ENCODE results near the gene DPEP3.

The DPEP3 gene

GRCh38 chr16:67966549-67967182 lies 13.6 kb downstream of the DPEP3 start:
- no CpG with 5 or more reads among the region's 3 CpGs for WGBS (ENCODE audit: insufficient coverage, insufficient read length)
- Histone ChIP-seq H3K36me3 (ENCODE audit: control insufficient read depth, insufficient read depth, low read length) (peaks cover 7% of the 10 kb centered on the region), H3K27me3 (ENCODE audit: control insufficient read depth, insufficient read depth, low read length) (no peaks in the 10 kb centered on the region), H3K9me3 (ENCODE audit: control insufficient read depth, insufficient read depth, low read length) (no peaks in the 10 kb centered on the region), H3K27ac (ENCODE audit: low read length) (no peak overlapping the region), H3K4me3 (ENCODE audit: low read length) (no peak overlapping the region), H3K4me1 (ENCODE audit: control insufficient read depth, insufficient read depth, low read length) (peaks cover 13% of the 10 kb centered on the region)
- no peak for DNase-seq (ENCODE audit: low read depth, low spot score)

DNA sequence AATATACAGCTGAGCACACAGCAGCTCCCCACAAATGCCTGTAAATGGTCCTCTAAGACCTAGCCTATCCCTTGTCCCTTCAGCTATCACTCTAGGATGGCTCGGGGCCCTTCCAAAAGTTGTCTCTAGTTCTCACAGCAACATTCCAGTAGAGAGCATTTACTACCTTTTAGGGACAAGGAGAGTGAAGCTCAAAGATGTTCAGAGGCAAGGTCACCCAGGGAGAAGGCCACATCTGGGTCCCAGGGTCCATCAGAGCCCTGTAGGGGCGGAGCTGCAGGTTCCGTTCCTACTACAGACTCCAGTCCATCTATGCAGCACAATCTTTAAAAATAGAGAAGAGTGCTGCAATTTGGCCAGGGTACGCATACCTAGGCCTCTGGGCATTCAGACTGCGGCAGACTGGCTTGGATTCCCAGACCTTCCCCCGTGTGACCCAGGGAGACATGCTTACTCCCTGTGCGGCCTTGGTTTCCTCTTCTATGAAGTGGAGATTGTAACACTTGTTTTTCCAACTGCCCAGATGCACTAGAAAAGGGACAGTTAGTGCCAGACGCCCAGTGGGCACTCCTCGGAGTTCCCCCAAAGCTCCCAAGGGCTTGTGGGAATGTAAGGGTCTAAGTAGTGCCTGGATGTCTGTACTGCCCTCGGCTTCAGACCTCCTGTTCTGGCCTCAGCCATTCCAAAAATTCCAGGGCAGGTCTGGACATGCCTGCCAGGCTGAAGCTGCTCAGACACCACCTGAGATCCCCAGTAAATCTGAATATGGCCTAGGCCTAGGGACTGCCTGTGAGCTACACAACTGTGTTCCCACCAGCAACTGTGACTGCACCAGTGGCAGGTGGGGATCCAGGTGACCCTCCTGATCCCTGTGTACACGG lies 14.4 kb downstream of the DPEP3 start:
- Histone ChIP-seq H3K36me3 (ENCODE audit: control insufficient read depth, insufficient read depth, low read length) (peaks cover 14% of the 10 kb centered on the region), H3K27me3 (ENCODE audit: control insufficient read depth, insufficient read depth, low read length) (no peaks in the 10 kb centered on the region), H3K27ac (ENCODE audit: low read length) (no peak overlapping the region), H3K4me1 (ENCODE audit: control insufficient read depth, insufficient read depth, low read length) (peaks cover 13% of the 10 kb centered on the region), H3K4me3 (ENCODE audit: low read length) (no peak overlapping the region), H3K9me3 (ENCODE audit: control insufficient read depth, insufficient read depth, low read length) (no peaks in the 10 kb centered on the region)
- no CpG with 5 or more reads among the region's 11 CpGs for WGBS (ENCODE audit: insufficient coverage, insufficient read length)
- DNase-seq (ENCODE audit: low read depth, low spot score): no peak

DNA sequence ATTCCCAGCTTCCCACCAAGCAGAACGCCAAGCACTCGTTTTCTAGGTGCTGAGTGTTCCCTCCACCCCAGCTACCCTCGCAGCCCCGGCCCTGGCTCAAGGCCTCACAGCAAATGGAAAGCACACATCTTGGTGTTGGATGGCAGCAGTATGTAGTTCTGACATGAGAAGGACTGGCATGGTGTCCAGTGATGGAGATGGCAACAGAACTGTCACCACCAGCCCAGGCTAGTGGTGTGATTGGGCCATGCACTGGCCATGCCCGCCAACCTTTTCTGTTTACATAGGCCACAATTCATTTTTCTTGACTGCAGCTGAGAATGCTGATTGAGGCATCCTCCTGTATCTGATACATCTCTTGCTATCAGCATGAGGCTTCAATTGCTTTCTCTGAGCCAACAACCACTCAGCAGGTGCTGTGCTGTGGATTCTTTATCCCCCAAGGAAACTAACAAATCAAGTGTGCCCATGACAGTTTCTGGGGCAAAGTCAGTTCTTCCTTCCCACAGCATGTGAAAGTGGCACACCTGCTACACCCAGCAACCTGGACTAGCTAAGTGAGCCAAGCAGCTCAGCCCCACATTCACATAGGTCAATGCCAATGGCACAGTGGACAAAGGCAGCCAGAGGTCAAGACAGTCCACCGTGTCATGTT lies 15.7 kb downstream of the DPEP3 start:
- Histone ChIP-seq H3K27ac (ENCODE audit: low read length) (no peak overlapping the region), H3K4me3 (ENCODE audit: low read length) (no peak overlapping the region), H3K4me1 (ENCODE audit: control insufficient read depth, insufficient read depth, low read length) (peaks cover 13% of the 10 kb centered on the region), H3K27me3 (ENCODE audit: control insufficient read depth, insufficient read depth, low read length) (no peaks in the 10 kb centered on the region), H3K9me3 (ENCODE audit: control insufficient read depth, insufficient read depth, low read length) (no peaks in the 10 kb centered on the region), H3K36me3 (ENCODE audit: control insufficient read depth, insufficient read depth, low read length) (peaks cover 22% of the 10 kb centered on the region)
- DNase-seq (ENCODE audit: low read depth, low spot score): no peak
- WGBS (ENCODE audit: insufficient coverage, insufficient read length): no CpG with 5 or more reads among the region's 6 CpGs

GRCh38 chr16:67963662-67964321 lies 16.5 kb downstream of the DPEP3 start:
- DNase-seq (ENCODE audit: low read depth, low spot score): no peak
- no peak overlapping the region for H3K4me3 ChIP-seq (ENCODE audit: low read length)

DNA sequence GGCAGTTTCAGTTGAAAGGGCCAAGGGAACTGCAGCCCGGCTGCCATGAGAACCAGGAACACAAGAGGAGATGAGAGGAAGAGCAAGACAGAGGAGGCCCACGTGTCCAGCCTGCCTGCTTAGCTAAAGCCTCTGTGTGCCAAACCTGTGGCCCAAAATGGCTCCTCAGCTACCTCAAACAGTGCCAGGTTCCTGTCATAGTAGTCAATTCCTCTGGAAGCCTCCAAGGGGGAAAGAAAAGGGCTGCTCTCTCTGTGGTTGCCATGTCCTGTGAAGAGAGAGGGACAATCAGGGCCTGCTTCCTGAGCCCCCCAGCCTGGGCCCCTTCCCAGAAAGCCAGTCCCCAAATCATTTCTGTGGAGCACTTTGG lies 17.0 kb downstream of the DPEP3 start:
- Histone ChIP-seq H3K9me3 (ENCODE audit: control insufficient read depth, insufficient read depth, low read length) (no peaks in the 10 kb centered on the region), H3K4me1 (ENCODE audit: control insufficient read depth, insufficient read depth, low read length) (peaks cover 13% of the 10 kb centered on the region), H3K4me3 (ENCODE audit: low read length) (no peak overlapping the region), H3K27ac (ENCODE audit: low read length) (no peak overlapping the region), H3K36me3 (ENCODE audit: control insufficient read depth, insufficient read depth, low read length) (peaks cover 31% of the 10 kb centered on the region), H3K27me3 (ENCODE audit: control insufficient read depth, insufficient read depth, low read length) (no peaks in the 10 kb centered on the region)
- no CpG with 5 or more reads among the region's 2 CpGs for WGBS (ENCODE audit: insufficient coverage, insufficient read length)
- no peak for DNase-seq (ENCODE audit: low read depth, low spot score)

More at GRCh38 chr16:67963662-67964321, 16.5 kb downstream of the DPEP3 start:
- Histone ChIP-seq H3K4me1 (ENCODE audit: control insufficient read depth, insufficient read depth, low read length) (peaks cover 13% of the 10 kb centered on the region), H3K27ac (ENCODE audit: low read length) (no peak overlapping the region), H3K9me3 (ENCODE audit: control insufficient read depth, insufficient read depth, low read length) (no peaks in the 10 kb centered on the region), H3K36me3 (ENCODE audit: control insufficient read depth, insufficient read depth, low read length) (peaks cover 26% of the 10 kb centered on the region), H3K27me3 (ENCODE audit: control insufficient read depth, insufficient read depth, low read length) (no peaks in the 10 kb centered on the region)
- WGBS (ENCODE audit: insufficient coverage, insufficient read length): no CpG with 5 or more reads among the region's 32 CpGs

GRCh38 chr16:67962135-67962534 lies 18.2 kb downstream of the DPEP3 start:
- DNase-seq (ENCODE audit: low read depth, low spot score): no peak
- H3K27me3 ChIP-seq (ENCODE audit: control insufficient read depth, insufficient read depth, low read length): no peaks in the 10 kb centered on the region
- WGBS (ENCODE audit: insufficient coverage, insufficient read length): no CpG with 5 or more reads among the region's 8 CpGs
- H3K36me3 ChIP-seq (ENCODE audit: control insufficient read depth, insufficient read depth, low read length): peaks cover 36% of the 10 kb centered on the region
- no peak overlapping the region for H3K27ac ChIP-seq (ENCODE audit: low read length)
- no peaks in the 10 kb centered on the region for H3K9me3 ChIP-seq (ENCODE audit: control insufficient read depth, insufficient read depth, low read length)
- no peak overlapping the region for H3K4me3 ChIP-seq (ENCODE audit: low read length)
- H3K4me1 ChIP-seq (ENCODE audit: control insufficient read depth, insufficient read depth, low read length): peaks cover 12% of the 10 kb centered on the region

DNA sequence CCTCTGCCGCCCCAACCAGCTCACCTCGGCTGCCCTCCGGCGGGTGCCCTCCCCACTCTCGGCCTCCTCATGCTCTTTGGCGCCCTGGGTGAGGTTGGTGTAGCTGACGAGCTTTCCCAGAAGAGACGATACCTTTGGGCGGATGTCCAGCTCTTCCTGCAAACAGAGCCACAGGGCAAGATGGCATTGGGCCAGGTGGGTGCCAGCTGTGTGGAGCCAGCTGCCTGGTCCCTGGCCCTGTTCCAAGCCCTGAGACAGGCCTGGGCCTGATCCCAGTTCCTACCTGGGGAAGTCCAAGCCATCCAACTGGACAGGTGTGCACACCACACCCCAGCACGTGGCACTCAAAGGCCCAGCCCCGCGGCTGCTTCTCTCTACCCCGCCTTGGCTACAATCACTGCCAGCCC lies 18.7 kb downstream of the DPEP3 start:
- no peak for DNase-seq (ENCODE audit: low read depth, low spot score)
- H3K4me1 ChIP-seq (ENCODE audit: control insufficient read depth, insufficient read depth, low read length): peaks cover 8% of the 10 kb centered on the region

GRCh38 chr16:67959536-67960329 lies 20.6 kb downstream of the DPEP3 start:
- peaks cover 38% of the 10 kb centered on the region for H3K36me3 ChIP-seq (ENCODE audit: control insufficient read depth, insufficient read depth, low read length)
- H3K27ac ChIP-seq (ENCODE audit: low read length): no peak overlapping the region
- no peaks in the 10 kb centered on the region for H3K27me3 ChIP-seq (ENCODE audit: control insufficient read depth, insufficient read depth, low read length)
- WGBS (ENCODE audit: insufficient coverage, insufficient read length): no CpG with 5 or more reads among the region's 11 CpGs
- H3K9me3 ChIP-seq (ENCODE audit: control insufficient read depth, insufficient read depth, low read length): no peaks in the 10 kb centered on the region
- no peak overlapping the region for H3K4me3 ChIP-seq (ENCODE audit: low read length)
- DNase-seq (ENCODE audit: low read depth, low spot score): no peak
- peaks cover 2% of the 10 kb centered on the region; the same call in 1 of the 2 replicates for H3K4me1 ChIP-seq (ENCODE audit: control insufficient read depth, insufficient read depth, low read length)

More for the DNA sequence above, 18.7 kb downstream of the DPEP3 start:
- Histone ChIP-seq H3K27ac (ENCODE audit: low read length) (no peak overlapping the region), H3K9me3 (ENCODE audit: control insufficient read depth, insufficient read depth, low read length) (no peaks in the 10 kb centered on the region), H3K27me3 (ENCODE audit: control insufficient read depth, insufficient read depth, low read length) (no peaks in the 10 kb centered on the region), H3K36me3 (ENCODE audit: control insufficient read depth, insufficient read depth, low read length) (peaks cover 36% of the 10 kb centered on the region), H3K4me3 (ENCODE audit: low read length) (no peak overlapping the region)
- WGBS (ENCODE audit: insufficient coverage, insufficient read length): no CpG with 5 or more reads among the region's 13 CpGs

GRCh38 chr16:67957622-67958021 lies 22.7 kb downstream of the DPEP3 start:
- no peak for DNase-seq (ENCODE audit: low read depth, low spot score)
- H3K36me3 ChIP-seq (ENCODE audit: control insufficient read depth, insufficient read depth, low read length): peaks cover 47% of the 10 kb centered on the region
- H3K4me3 ChIP-seq (ENCODE audit: low read length): no peak overlapping the region
- no CpG with 5 or more reads among the region's 9 CpGs for WGBS (ENCODE audit: insufficient coverage, insufficient read length)
- no peaks in the 10 kb centered on the region for H3K27me3 ChIP-seq (ENCODE audit: control insufficient read depth, insufficient read depth, low read length)
- no peaks in the 10 kb centered on the region for H3K9me3 ChIP-seq (ENCODE audit: control insufficient read depth, insufficient read depth, low read length)
- no peak overlapping the region for H3K27ac ChIP-seq (ENCODE audit: low read length)
- no peaks in the 10 kb centered on the region for H3K4me1 ChIP-seq (ENCODE audit: control insufficient read depth, insufficient read depth, low read length)

All from iPS DF 6.9 (cell line).